KG1 (cell line): Measurements from ENCODE around the gene CHEK2.
"Not testable (repeated sequence)": the region's sequence is repeated elsewhere in the genome, so short reads cannot be mapped to it uniquely, and the experiment has no call there.

Source experiments
- DNase-seq: peaks from one replicate; lab custom pipeline; 2025; lab: John Stamatoyannopoulos, UW

Gene CHEK2

GRCh38 chr22:28741200-28741784, 328 bp downstream of the CHEK2 start:
- no peak for DNase-seq

GRCh38 chr22:28738876-28739275, 2.7 kb downstream of the CHEK2 start:
- DNase-seq: not testable (repeated sequence)

GRCh38 chr22:28737701-28738100, 3.9 kb downstream of the CHEK2 start:
- DNase-seq: no peak

- DNase-seq: no peak
These were observed 5.1 kb downstream of the CHEK2 start for GRCh38 chr22:28736301-28737155.

GRCh38 chr22:28734393-28734792, 7.2 kb downstream of the CHEK2 start:
- no peak for DNase-seq

GRCh38 chr22:28730179-28730578, 11.4 kb downstream of the CHEK2 start:
- no peak for DNase-seq

- no peak for DNase-seq
These were observed 12.9 kb downstream of the CHEK2 start for GRCh38 chr22:28728621-28729313.

- DNase-seq: no peak
These were observed 13.6 kb downstream of the CHEK2 start for GRCh38 chr22:28728002-28728401.

GRCh38 chr22:28718044-28718443, 23.6 kb downstream of the CHEK2 start:
- no peak for DNase-seq

GRCh38 chr22:28716686-28717085, 24.9 kb downstream of the CHEK2 start:
- DNase-seq: no peak

GRCh38 chr22:28715611-28716010, 26.0 kb downstream of the CHEK2 start:
- DNase-seq: no peak

GRCh38 chr22:28714043-28714628, 27.5 kb downstream of the CHEK2 start:
- no peak for DNase-seq

GRCh38 chr22:28711820-28712777, 29.5 kb downstream of the CHEK2 start:
- no peak for DNase-seq

- DNase-seq: no peak
These were observed 30.3 kb downstream of the CHEK2 start for GRCh38 chr22:28711341-28711740.

- DNase-seq: no peak
These were observed 30.9 kb downstream of the CHEK2 start for GRCh38 chr22:28710576-28711191.

GRCh38 chr22:28710107-28710506, 31.5 kb downstream of the CHEK2 start:
- DNase-seq: no peak

- DNase-seq: no peak
These were observed 34.8 kb downstream of the CHEK2 start for GRCh38 chr22:28706845-28707244.

GRCh38 chr22:28703436-28703835, 38.2 kb downstream of the CHEK2 start:
- DNase-seq: no peak

- DNase-seq: no peak
These were observed 38.7 kb downstream of the CHEK2 start for GRCh38 chr22:28702891-28703290.

- DNase-seq: not testable (repeated sequence)
These were observed 48.4 kb downstream of the CHEK2 start for GRCh38 chr22:28693041-28693760.
